Purkinje cell (primary cell): ENCODE measurements around the gene TNFRSF11A. TPM values are rescaled to one million over a fixed set of nuclear protein-coding genes. Genes with fewer than 3 reads are reported as not detected.

Source experiments
- polyA plus RNA-seq: library from polyadenylated mRNA; unstranded; fragments of >200 nt; fragmentation: Nextera tagmentation; gene quantifications from 2 replicates; pipeline ENCODE4 v1.2.1, GENCODE V29; 2014

Gene TNFRSF11A
- 2.3 and 3.4 TPM in 2 replicates for polyA plus RNA-seq

GRCh38 chr18:62324917-62325805 lies at the start of gene TNFRSF11A:
Gene TNFRSF11A (plus strand): TSS chr18:62325310. CDS start chr18:62325353, 43 bp downstream.

Other genes starting within 250 kb of the TNFRSF11A start
- gene PIGN, start 138.3 kb upstream of the TNFRSF11A start, polyA plus RNA-seq = 14.2 and 15.8 TPM in 2 replicates
- gene RELCH, start 138.1 kb upstream of the TNFRSF11A start, polyA plus RNA-seq = 17.4 and 23.8 TPM in 2 replicates
- 5.8 and 16.5 TPM in 2 replicates for gene ZCCHC2, start 197.7 kb downstream of the TNFRSF11A start, polyA plus RNA-seq